GM12875 (cell line): ENCODE results near the gene GJB1.

Source experiments
- H3K4me3 ChIP-seq: one replicate; pipeline ENCODE4 v1.5.1; 2011; ENCODE audit warnings: low read depth, low read length, control low read depth
- TF ChIP-seq, protein P1 (sequence below): IDR thresholded peaks from 2 replicates; pipeline ENCODE4 v1.5.1; 2011; ENCODE audit warnings: low read depth, mild to moderate bottlenecking, control low read depth, inconsistent platforms, low read length, moderate library complexity, borderline replicate concordance; ENCODE audit not compliant: insufficient read depth

GJB1 gene

DNA sequence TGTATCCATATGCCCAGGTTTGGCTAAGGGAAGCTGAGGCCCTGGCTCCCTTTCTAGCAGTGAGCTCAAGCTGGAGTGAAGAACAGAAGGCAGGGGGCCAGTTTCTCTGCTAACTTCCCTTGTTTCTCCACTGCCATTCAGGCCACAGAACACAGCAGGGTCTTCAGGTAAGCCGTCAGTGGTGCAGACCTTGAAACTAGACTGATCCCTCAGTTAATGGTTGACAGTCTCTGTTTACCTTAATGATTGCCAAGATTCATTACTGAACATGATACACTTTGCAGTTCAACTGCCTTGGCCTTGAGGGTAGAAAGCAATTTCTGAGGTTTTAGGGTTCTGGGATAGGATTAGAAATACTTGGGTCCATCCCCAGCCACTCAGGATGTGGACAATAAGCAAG lies 8.9 kb upstream of the GJB1 start:
- no peak overlapping the region for H3K4me3 ChIP-seq
- TF ChIP-seq, protein P1, sequence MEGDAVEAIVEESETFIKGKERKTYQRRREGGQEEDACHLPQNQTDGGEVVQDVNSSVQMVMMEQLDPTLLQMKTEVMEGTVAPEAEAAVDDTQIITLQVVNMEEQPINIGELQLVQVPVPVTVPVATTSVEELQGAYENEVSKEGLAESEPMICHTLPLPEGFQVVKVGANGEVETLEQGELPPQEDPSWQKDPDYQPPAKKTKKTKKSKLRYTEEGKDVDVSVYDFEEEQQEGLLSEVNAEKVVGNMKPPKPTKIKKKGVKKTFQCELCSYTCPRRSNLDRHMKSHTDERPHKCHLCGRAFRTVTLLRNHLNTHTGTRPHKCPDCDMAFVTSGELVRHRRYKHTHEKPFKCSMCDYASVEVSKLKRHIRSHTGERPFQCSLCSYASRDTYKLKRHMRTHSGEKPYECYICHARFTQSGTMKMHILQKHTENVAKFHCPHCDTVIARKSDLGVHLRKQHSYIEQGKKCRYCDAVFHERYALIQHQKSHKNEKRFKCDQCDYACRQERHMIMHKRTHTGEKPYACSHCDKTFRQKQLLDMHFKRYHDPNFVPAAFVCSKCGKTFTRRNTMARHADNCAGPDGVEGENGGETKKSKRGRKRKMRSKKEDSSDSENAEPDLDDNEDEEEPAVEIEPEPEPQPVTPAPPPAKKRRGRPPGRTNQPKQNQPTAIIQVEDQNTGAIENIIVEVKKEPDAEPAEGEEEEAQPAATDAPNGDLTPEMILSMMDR, result no peak

DNA sequence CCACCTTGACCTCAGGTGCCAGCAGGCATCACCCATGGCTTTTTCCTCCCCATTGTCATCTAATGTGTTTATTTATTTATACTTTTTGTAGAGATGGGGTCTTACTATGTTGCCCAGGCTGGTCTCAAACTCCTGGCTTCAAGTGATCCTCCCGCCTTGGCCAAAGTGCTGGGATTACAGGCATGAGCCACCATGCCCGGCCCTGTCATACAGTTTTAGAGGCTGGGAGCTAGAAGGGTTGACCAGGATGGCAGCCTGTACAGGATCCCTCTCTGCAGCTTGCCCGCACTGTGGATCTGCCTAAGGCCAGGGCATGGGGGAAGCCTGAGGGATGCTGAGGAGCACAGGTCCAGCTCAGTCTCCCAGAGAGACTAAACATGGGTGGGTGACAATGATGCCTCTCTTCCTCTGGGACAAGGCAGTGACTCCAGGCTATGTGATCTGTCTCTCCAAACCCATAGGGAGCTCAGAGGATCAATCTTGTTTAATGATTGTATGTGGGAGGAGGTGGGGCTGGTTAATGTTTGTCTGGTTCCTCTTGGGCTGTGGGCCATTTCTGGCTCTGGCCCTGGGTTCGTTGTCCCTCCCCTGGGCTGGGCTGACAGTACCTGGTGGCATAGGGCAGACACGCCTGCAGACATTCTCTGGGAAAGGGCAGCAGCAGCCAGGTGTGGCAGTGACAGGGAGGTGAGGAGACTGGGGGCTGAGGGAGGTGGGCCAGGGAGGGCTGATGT lies 8.3 kb upstream of the GJB1 start:
- no peak overlapping the region for H3K4me3 ChIP-seq
- TF ChIP-seq, protein P1, result no peak

DNA sequence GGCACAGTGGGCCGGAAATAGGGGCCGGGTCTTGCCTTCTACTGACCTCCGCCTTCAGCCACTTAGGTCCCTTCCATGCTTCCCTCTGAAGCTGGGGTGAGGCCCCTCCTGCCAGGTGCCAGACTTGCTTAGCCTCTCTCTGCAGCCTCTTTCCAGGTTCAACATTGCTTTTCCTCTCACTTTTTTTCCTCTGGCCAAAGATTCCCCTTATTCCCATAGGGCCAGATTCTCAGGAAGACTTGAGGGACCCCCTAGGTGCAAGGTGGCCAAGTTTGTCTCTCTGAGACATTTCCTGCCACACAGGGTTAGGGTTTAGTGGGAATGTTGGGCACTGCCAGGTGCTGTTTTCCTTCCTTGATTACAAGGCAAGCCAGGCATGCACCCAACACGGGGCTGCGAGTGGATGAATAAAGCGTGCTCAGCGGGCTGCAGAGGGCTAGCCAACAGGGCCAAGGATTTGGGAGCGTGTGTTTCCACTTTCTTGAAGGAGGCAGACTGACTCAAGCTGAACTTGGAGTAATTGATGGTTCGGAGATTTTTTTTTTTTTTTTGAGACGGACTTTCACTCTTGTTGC lies 7.6 kb upstream of the GJB1 start:
- H3K4me3 ChIP-seq, result no peak overlapping the region
- TF ChIP-seq, protein P1, result no peak

DNA sequence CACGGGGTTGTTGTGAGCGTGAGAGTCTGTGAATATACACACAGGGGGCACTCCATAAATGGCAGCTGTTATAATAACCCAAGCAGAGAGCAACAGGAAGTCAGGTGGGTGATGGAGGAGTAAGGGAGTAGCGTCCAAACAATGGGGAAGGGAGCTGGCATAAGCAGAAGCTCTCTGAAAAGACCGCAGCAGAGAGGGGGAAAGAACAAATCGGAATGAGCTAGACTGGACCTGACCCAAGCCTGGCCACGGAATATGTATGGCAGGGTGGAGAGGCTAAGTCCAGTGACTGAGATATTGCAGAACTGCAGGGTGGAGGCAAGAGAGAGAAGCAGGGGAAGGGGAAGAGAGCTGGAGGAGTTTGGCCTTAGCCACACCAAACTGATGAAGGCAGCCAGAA lies 6.5 kb upstream of the GJB1 start:
- TF ChIP-seq, protein P1, result no peak
- H3K4me3 ChIP-seq, result no peak overlapping the region

DNA sequence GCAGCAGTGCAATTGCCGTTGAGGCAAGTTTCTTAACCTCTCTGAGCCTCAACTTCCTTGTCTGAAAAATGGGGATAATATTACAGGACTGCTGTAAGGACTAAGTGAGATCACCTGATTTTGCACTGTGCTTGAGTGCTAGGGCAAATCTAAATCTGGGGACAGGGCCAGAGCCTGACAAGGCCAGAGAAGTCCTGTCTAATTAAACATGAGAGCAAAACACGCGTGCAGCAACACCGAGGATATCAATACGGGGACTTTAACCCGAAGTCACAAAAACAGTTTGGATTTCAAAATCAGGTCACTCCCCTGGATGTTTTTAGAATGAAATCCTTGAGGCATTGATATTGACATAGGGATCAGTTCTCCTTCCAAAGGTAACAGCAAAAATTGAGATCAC lies 5.7 kb upstream of the GJB1 start:
- no peak overlapping the region for H3K4me3 ChIP-seq
- TF ChIP-seq, protein P1, result no peak

DNA sequence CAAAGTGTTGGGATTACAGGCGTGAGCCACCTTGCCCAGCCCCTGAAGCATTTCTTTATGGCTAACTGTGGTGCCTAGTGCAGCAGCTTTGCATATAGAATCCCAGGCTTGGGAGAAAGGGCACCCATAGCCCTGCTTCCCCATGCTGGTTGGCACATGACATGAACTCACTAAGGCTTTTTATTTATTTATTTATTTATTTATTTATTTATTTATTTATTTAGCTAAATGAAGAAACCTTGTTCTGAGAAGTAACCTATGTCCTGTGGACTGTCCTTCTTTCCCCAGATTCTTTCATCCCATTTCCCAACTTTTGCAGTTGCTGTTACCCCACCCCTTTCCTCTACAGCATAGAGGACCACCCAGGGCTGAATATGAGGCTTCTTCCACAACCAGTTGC lies 1.9 kb upstream of the GJB1 start:
- TF ChIP-seq, protein P1, result no peak
- no peak overlapping the region for H3K4me3 ChIP-seq

DNA sequence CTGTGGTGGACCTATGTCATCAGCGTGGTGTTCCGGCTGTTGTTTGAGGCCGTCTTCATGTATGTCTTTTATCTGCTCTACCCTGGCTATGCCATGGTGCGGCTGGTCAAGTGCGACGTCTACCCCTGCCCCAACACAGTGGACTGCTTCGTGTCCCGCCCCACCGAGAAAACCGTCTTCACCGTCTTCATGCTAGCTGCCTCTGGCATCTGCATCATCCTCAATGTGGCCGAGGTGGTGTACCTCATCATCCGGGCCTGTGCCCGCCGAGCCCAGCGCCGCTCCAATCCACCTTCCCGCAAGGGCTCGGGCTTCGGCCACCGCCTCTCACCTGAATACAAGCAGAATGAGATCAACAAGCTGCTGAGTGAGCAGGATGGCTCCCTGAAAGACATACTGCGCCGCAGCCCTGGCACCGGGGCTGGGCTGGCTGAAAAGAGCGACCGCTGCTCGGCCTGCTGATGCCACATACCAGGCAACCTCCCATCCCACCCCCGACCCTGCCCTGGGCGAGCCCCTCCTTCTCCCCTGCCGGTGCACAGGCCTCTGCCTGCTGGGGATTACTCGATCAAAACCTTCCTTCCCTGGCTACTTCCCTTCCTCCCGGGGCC lies 1.2 kb downstream of the GJB1 start:
- TF ChIP-seq, protein P1, result no peak
- H3K4me3 ChIP-seq, result no peak overlapping the region
